HEK293T (cell line): ENCODE measurements around the gene ZBTB45.
"Not testable (repeated sequence)": the region's sequence is repeated elsewhere in the genome, so short reads cannot be mapped to it uniquely, and the experiment has no call there.

ENCODE experiments used
- CTCF ChIA-PET: fragments of 350-600 bp; formaldehyde crosslinking; extraction: SDS; loops from one replicate; lab custom pipeline; 2021; ENCODE audit warnings: antibody characterized with exemption, inconsistent platforms; lab: Yijun Ruan, JAX
- POLR2A ChIA-PET: fragments of 350-600 bp; formaldehyde crosslinking; extraction: SDS; loops from one replicate; lab custom pipeline; 2020; ENCODE audit warnings: antibody characterized with exemption, inconsistent platforms; lab: Yijun Ruan, JAX
- DNase-seq: peaks from one replicate; pipeline ENCODE4 v3.0.0; 2012; ENCODE audit warnings: mixed read lengths; ENCODE audit errors: extremely low spot score
- ARNT ChIP-seq: fragments of 450-650 bp; IDR thresholded peaks from 2 replicates; pipeline ENCODE4 v1.6.1; 2017; ENCODE audit warnings: mild to moderate bottlenecking
- BHLHE40 ChIP-seq: fragments of 450-650 bp; IDR thresholded peaks from 2 replicates; pipeline ENCODE4 v1.6.1; 2016; ENCODE audit warnings: mild to moderate bottlenecking, moderate library complexity, borderline replicate concordance
- CTBP1 ChIP-seq: fragments of 450-650 bp; IDR thresholded peaks from 2 replicates; pipeline ENCODE4 v1.6.1; 2016; ENCODE audit warnings: borderline replicate concordance
- ELF4 ChIP-seq: fragments of 450-650 bp; IDR thresholded peaks from 2 replicates; pipeline ENCODE4 v1.6.1; 2017; ENCODE audit warnings: antibody characterized with exemption
- FOXA1 ChIP-seq: fragments of 450-650 bp; IDR thresholded peaks from 2 replicates; pipeline ENCODE4 v1.6.1; 2016; ENCODE audit warnings: mild to moderate bottlenecking
- FOXK2 ChIP-seq: fragments of 450-650 bp; IDR thresholded peaks from 2 replicates; pipeline ENCODE4 v1.6.1; 2016; ENCODE audit warnings: mild to moderate bottlenecking
- FOXM1 ChIP-seq: fragments of 450-650 bp; IDR thresholded peaks from 2 replicates; pipeline ENCODE4 v1.6.1; 2017; ENCODE audit warnings: mild to moderate bottlenecking, borderline replicate concordance
- HDGF ChIP-seq: fragments of 450-650 bp; IDR thresholded peaks from 2 replicates; pipeline ENCODE4 v1.6.1; 2017; ENCODE audit warnings: antibody characterized with exemption, borderline replicate concordance
- L3MBTL2 ChIP-seq: fragments of 450-650 bp; conservative IDR thresholded peaks from 2 replicates; pipeline ENCODE4 v1.6.1; 2016; ENCODE audit warnings: mild to moderate bottlenecking
- LEF1 ChIP-seq: fragments of 450-650 bp; IDR thresholded peaks from 2 replicates; pipeline ENCODE4 v1.6.1; 2017; ENCODE audit warnings: mild to moderate bottlenecking, borderline replicate concordance
- NFRKB ChIP-seq: fragments of 450-650 bp; IDR thresholded peaks from 2 replicates; pipeline ENCODE4 v1.6.1; 2016; ENCODE audit warnings: mild to moderate bottlenecking, moderate library complexity
- SP1 ChIP-seq: fragments of 450-650 bp; IDR thresholded peaks from 2 replicates; pipeline ENCODE4 v1.6.1; 2017
- SUZ12 ChIP-seq: fragments of 450-650 bp; IDR thresholded peaks from 2 replicates; pipeline ENCODE4 v1.6.1; 2016; ENCODE audit warnings: mild to moderate bottlenecking
- TARDBP ChIP-seq: fragments of 450-650 bp; IDR thresholded peaks from 2 replicates; pipeline ENCODE4 v1.6.1; 2016
- ZNF384 ChIP-seq: fragments of 450-650 bp; IDR thresholded peaks from 2 replicates; pipeline ENCODE4 v1.6.1; 2016
- TF ChIP-seq, protein P1 (sequence below): fragments of 450-650 bp; IDR thresholded peaks from 2 replicates; pipeline ENCODE4 v1.6.1; 2016

Gene ZBTB45

DNA sequence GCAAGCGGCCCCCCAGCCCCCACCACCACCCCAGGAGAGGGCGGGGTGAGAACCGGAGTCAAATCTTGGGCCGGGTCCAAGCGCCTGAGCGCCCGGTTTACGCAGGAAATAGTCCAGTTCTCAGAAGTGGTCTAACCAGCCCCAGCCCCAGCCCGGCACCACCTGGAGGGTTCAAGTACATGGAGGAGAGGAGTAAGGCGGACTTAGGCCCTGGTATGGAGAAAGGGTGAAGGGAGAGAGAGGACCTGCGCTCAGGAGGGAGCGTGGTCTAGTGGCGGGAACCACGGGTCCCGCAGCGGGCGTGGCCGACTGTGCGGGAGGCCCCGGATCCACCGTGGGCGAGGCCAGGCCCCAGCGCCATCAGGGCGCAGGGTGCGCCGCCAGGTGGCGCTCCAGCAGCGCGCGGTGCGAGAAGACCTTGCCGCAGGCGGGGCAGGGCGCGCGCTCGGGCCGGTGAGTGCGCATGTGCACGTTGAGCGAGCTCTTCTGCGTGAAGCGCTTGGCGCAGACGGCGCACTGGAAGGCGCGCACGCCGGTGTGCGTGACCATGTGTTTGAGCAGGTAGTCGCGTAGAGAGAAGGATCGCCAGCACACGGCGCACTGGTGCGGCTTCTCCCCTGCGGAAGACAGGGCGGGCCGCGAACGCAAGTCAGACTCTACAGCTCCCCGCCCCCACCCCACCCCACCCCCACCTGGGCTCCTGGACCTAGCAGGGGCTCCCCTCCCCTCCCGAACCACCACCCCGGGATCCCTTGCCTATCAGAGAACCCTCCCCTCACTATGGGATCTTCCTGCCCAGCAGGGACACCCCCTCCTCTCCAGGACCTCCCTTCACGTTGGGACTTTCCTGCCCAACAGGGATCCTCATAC is 5.7 kb downstream of the ZBTB45 start:
- POLR2A ChIA-PET, result no interaction called here
- DNase-seq, result no peak
- CTCF ChIA-PET, result no interaction called here
- TF ChIP-seq LEF1, result no peak
- TF ChIP-seq FOXK2, result no peak
- no peak for TF ChIP-seq ARNT
- no peak for TF ChIP-seq FOXM1
- TF ChIP-seq SP1, result no peak
- TF ChIP-seq L3MBTL2, result no peak
- TF ChIP-seq HDGF, result no peak
- TF ChIP-seq SUZ12, result no peak
- TF ChIP-seq, protein P1, sequence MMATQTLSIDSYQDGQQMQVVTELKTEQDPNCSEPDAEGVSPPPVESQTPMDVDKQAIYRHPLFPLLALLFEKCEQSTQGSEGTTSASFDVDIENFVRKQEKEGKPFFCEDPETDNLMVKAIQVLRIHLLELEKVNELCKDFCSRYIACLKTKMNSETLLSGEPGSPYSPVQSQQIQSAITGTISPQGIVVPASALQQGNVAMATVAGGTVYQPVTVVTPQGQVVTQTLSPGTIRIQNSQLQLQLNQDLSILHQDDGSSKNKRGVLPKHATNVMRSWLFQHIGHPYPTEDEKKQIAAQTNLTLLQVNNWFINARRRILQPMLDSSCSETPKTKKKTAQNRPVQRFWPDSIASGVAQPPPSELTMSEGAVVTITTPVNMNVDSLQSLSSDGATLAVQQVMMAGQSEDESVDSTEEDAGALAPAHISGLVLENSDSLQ, result no peak
- no peak for TF ChIP-seq BHLHE40
- no peak for TF ChIP-seq NFRKB
- TF ChIP-seq TARDBP, result no peak
- TF ChIP-seq FOXA1, result no peak
- no peak for TF ChIP-seq ZNF384

DNA sequence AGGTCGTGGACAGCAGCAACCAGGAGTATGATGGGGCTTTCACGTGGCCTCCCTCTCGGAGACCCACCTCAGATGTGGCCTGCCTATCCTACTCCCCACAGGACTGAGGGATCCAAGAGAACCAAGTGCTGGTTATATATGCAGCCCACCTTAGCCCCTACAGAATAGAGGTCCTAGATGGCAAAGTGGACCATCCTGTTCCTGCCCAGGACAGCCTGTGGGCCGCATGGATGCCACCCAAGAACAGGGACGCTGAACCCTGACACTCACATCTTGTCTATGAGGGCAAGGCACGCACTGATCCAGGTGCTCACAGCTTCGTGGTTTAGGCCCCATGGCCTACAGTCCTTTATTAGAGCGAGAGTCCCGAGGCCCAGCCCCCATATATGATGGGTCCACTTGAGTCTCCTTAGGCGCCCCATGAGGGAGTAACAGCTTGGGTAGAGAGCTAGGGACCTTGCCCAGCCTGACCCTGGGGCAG is 6.4 kb downstream of the ZBTB45 start:
- TF ChIP-seq CTBP1 (no peak), FOXM1 (no peak), ELF4 (no peak), LEF1 (no peak), L3MBTL2 (no peak), FOXA1 (no peak), NFRKB (no peak), SUZ12 (no peak), SP1 (no peak), ARNT (no peak), BHLHE40 (no peak), FOXK2 (no peak), HDGF (no peak), ZNF384 (no peak), TARDBP (no peak)
- TF ChIP-seq, protein P1, result no peak
- DNase-seq, result no peak
- ChIA-PET POLR2A (interaction anchor here (1.2 kb wide), 1 partner anchor 46 kb away, joined by 3 read pairs; no protein-coding TSS in a partner anchor), CTCF (no interaction called here)

DNA sequence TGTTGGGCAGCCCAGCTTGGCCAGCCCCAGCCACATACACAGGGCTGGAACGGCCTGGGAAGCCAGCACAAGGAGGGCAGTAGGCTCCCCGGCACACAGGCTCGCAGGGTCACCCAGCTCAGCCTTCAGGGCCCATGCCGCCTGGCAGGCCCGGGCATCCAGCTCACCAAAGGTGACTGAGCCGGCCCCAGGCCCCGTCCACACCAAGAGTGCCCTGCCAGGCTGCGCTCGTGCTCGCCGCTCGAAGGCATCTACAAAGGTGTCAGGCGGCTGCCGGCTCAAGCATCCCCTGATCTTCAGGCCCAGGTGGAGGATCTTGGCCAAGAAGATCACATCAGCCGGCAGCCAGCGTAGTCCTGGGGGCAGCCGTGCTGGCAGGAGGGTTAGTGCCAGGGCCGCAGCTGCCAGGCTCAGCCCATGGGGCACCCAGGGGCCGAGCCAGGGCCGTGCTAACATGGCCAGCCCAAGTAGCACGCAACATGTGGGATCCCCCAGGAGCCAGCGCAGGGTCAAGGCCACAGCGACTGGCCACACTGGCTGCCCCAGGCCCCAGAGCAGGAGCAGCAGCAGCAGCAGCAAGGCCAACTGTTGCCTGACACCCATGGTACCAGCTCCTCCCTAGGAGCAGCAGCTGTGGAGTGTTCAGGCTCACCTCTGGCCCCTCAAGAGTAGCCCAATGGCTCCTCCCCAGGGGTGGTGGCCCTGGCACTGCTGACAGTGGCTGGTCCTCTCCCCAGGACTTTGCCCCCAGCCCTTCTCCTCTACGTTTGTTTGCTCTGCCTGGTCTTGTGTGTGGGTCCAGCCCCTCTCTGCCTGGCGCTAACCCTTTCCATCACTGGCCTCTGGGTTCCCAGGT is 8.0 kb downstream of the ZBTB45 start, which contains the start of gene SLC27A5:
Gene SLC27A5, minus strand, starts transcription at position 640 of the 856 bp plus-strand sequence. Its CDS starts 37 bp downstream, at position 603.
- TF ChIP-seq, protein P1, result no peak
- TF ChIP-seq CTBP1, result no peak
- TF ChIP-seq FOXA1, result no peak
- no peak for DNase-seq
- CTCF ChIA-PET, result no interaction called here
- POLR2A ChIA-PET, result interaction anchor here (1.2 kb wide), 1 partner anchor 47 kb away, joined by 3 read pairs; no protein-coding TSS in a partner anchor

DNA sequence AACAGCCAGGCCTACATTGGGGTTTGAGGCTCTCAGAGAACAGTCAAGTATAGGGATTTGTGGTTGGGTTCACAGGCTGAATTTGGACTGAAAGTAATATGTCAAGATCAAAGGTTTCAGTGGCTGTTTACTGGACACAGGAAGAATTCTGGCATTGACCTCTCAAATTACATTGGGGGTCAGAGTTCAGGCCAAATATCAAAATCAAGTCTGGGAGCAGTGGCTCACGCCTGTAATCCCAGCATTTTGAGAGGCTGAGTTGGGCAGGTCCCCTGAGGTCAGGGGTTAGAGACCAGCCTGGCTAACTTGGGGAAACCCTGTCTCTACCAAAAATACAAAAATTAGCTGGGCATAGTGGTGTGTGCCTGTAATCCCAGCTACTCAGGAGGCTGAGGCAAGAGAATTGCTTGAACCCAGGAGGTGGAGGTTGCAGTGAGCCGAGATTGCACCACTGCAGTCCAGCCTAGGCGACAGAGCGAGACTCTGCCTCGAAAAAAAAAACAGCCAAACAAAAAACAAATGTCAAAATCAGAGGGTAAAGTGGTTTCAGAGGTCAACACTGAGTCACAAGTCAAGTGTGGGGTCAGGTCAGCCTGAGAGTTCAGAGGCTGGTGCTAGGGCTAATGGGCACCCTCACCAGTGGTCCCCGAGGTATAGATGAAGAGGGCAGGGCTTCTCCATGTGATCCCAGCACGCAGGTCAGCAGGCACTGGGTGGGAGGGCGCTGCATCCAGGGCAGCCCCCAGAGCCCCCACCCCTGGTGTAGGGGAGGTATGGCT is 9.3 kb downstream of the ZBTB45 start:
- TF ChIP-seq LEF1 (no peak), FOXK2 (no peak), FOXA1 (no peak), CTBP1 (no peak), BHLHE40 (no peak)
- ChIA-PET POLR2A (no interaction called here), CTCF (no interaction called here)
- DNase-seq, result no peak

DNA sequence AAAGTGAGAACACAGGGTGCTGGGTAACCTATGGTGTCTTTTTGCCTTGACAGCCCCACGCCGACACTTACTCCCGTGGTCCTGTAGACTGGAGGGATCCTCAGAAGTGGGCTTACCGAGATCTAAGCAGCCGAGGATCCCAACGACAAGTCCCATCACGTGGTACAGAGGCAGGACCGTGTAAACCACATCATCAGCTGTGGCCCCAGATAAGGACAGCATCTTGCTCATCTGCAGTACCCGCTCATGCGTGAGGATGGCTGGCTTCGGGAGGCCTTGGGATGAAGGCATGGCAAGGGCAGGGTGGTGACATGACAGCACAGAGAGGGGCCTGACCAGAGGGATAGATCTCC is 9.9 kb downstream of the ZBTB45 start:
- CTCF ChIA-PET, result no interaction called here
- no peak for DNase-seq
- TF ChIP-seq SP1 (no peak), LEF1 (no peak), FOXA1 (no peak), SUZ12 (no peak), ELF4 (no peak), FOXM1 (no peak), ARNT (no peak), HDGF (no peak), NFRKB (no peak), ZNF384 (no peak), FOXK2 (no peak)
- TF ChIP-seq, protein P1, result no peak
- POLR2A ChIA-PET, result no interaction called here

DNA sequence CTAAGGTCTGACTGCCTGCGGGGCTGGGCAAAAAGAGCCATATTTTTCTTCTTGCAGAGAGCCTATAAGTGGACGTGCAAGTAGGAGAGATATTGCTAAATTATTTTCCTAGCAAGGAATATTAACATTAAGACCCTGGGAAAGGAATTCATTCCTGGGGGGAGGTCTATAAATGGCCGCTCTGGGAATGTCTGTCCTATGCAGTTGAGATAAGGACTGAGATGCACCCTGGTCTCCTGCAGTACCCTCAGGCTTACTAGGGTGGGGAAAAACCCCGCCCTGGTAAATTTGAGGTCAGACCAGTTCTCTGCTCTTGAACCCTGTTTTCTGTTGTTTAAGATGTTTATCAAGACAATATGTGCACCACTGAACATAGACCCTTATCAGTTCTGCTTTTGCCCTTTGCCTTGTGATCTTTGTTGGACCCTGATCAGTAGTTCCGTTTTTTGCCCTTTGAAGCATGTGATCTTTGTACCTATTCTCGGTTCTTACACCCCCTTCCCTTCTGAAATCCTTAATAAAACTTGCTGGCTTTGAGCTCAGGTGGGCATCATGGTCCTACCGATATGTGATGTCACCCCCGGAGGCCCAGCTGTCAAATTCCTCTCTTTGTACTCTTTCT is 11.9 kb downstream of the ZBTB45 start:
- CTCF ChIA-PET, POLR2A ChIA-PET, DNase-seq: not testable (repeated sequence)
